GM13977 (cell line): ENCODE results near the gene VASH2.

Experiments
- DNase-seq: peaks from one replicate; pipeline ENCODE4 v3.0.0; 2012; ENCODE audit warnings: low spot score
- in situ Hi-C: fragments of 300-500 bp; cut with MboI; formaldehyde crosslinking; loops from one replicate; pipeline ENCODE4 v1.12.0; 2022; ENCODE audit warnings: low sequenced_read_pairs, low pct_unique_long_range_greater_than_20kb, mixed read lengths, inconsistent platforms; ENCODE audit not compliant: unreplicated experiment
- TF ChIP-seq, protein P1 (sequence below): IDR thresholded peaks from 2 replicates; pipeline ENCODE4 v1.5.1; 2012; ENCODE audit warnings: mild to moderate bottlenecking, control low read depth; ENCODE audit not compliant: insufficient read depth; ENCODE audit errors: extremely low read depth, missing control alignments

VASH2 gene

GRCh38 chr1:212973426-212973825 lies 23.1 kb downstream of the VASH2 start:
- in situ Hi-C loops = no loop called here
- DNase-seq = no peak
- TF ChIP-seq, protein P1, sequence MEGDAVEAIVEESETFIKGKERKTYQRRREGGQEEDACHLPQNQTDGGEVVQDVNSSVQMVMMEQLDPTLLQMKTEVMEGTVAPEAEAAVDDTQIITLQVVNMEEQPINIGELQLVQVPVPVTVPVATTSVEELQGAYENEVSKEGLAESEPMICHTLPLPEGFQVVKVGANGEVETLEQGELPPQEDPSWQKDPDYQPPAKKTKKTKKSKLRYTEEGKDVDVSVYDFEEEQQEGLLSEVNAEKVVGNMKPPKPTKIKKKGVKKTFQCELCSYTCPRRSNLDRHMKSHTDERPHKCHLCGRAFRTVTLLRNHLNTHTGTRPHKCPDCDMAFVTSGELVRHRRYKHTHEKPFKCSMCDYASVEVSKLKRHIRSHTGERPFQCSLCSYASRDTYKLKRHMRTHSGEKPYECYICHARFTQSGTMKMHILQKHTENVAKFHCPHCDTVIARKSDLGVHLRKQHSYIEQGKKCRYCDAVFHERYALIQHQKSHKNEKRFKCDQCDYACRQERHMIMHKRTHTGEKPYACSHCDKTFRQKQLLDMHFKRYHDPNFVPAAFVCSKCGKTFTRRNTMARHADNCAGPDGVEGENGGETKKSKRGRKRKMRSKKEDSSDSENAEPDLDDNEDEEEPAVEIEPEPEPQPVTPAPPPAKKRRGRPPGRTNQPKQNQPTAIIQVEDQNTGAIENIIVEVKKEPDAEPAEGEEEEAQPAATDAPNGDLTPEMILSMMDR = no peak

GRCh38 chr1:212973899-212974298 lies 23.6 kb downstream of the VASH2 start:
- TF ChIP-seq, protein P1 = no peak
- in situ Hi-C loops = no loop called here
- DNase-seq = no peak

DNA sequence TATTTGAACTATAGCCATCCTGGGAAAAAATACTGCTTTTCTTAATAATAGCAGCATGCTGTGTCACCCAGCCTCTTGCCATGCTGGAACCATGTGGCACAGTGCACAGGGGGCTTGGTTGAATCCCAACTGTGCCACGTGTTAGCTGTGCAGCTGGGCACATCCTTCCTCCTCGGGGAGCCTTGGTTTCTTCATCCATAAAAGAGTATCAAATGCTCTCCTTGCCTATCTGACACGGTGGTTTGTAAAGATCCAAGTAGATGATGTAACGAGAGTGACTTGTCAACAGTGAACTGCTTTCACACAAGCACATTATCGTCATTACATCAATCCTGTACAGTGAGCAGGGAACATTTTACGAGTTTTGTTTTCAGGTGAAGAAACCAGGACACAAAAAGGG lies 24.4 kb downstream of the VASH2 start:
- DNase-seq = no peak
- TF ChIP-seq, protein P1 = no peak
- in situ Hi-C loops = loop anchor here (25.0 kb wide), 2 partner anchors 312 to 512 kb away; no protein-coding TSS in a partner anchor

GRCh38 chr1:212975111-212975918 lies 25.0 kb downstream of the VASH2 start:
- TF ChIP-seq, protein P1 = no peak
- DNase-seq = no peak
- in situ Hi-C loops = loop anchor here (25.0 kb wide), 2 partner anchors 313 to 513 kb away; no protein-coding TSS in a partner anchor

GRCh38 chr1:212976586-212976985 lies 26.2 kb downstream of the VASH2 start:
- in situ Hi-C loops = loop anchor here (25.0 kb wide), 2 partner anchors 314 to 514 kb away; no protein-coding TSS in a partner anchor
- TF ChIP-seq, protein P1 = no peak
- DNase-seq = no peak

GRCh38 chr1:212977781-212978645 lies 27.7 kb downstream of the VASH2 start:
- TF ChIP-seq, protein P1 = no peak
- in situ Hi-C loops = loop anchor here (25.0 kb wide), 2 partner anchors 316 to 516 kb away; no protein-coding TSS in a partner anchor
- DNase-seq = peak; percentile 52
